Measurements from ENCODE around the gene KBTBD12. TPM values are rescaled to one million over a fixed set of nuclear protein-coding genes. Genes with fewer than 3 reads are reported as not detected.

The KBTBD12 gene
- polyA plus RNA-seq, 1 of the 3 experiments (the other 2 are of a cell fraction), result not detected

GRCh38 chr3:127987309-127987995 is 72.4 kb downstream of the KBTBD12 start (continued):
- TF ChIP-seq GATA2 (CRISPR knock-in tag; IDR thresholded peaks at IDR 0.05) (peak; percentile 52), JUND (IDR thresholded peaks at IDR 0.05) (no peak), IRF3 (IDR thresholded peaks at IDR 0.05; ENCODE audit: low read depth, low read length) (no peak), RCOR1 (IDR thresholded peaks at IDR 0.05; ENCODE audit: low read length) (no peak), TEAD4 (IDR thresholded peaks at IDR 0.05; ENCODE audit: borderline replicate concordance, insufficient read depth) (no peak), NRF1 (IDR thresholded peaks at IDR 0.05; ENCODE audit: low read depth, low read length) (no peak), ZBTB33 (IDR thresholded peaks at IDR 0.05; ENCODE audit: borderline replicate concordance, low read depth) (no peak)

GRCh38 chr3:127988770-127989557 is 73.9 kb downstream of the KBTBD12 start:
- H3K9me3 ChIP-seq, result no peaks in the 10 kb centered on the region
- H3K9me2 ChIP-seq, result no peaks in the 10 kb centered on the region
- ChIA-PET POLR2A (no interaction called here), CTCF (interaction anchor here (1.5 kb wide), 1 partner anchor 18 kb away, joined by 4 read pairs; no protein-coding TSS in a partner anchor)
- H4K20me1 ChIP-seq (ENCODE audit: insufficient read depth), result no peaks in the 10 kb centered on the region
- no peaks in the 10 kb centered on the region for H3F3A ChIP-seq (replicated peaks; ENCODE audit: insufficient read depth)
- TF ChIP-seq TEAD4 (IDR thresholded peaks at IDR 0.05; ENCODE audit: borderline replicate concordance, insufficient read depth) (no peak), EP300 (IDR thresholded peaks at IDR 0.05; ENCODE audit: borderline replicate concordance in 1 of 2, low read depth in 1 of 2, low read length in 1 of 2) (no peak), CHD2 (IDR thresholded peaks at IDR 0.05; ENCODE audit: low read length, partially characterized antibody) (no peak), REST (IDR thresholded peaks at IDR 0.05; ENCODE audit: low read depth, low read length) (no peak), USF2 (IDR thresholded peaks at IDR 0.05; ENCODE audit: borderline replicate concordance, low read depth, low read length) (no peak), FOXM1 (IDR thresholded peaks at IDR 0.05; ENCODE audit: low read depth) (no peak)
- H3K27me3 ChIP-seq (ENCODE audit: insufficient read depth), result no peaks in the 10 kb centered on the region
- peaks cover 0 to 11% of the 10 kb centered on the region in 2 experiments; a peak in 1 of 4 replicates for H3K4me1 ChIP-seq (ENCODE audit: control insufficient read depth in 1 of 2, insufficient read depth in 2 of 2, low read depth in 1 of 2, low read length in 1 of 2)
- WGBS (ENCODE audit: low lambda C conversion rate), result 56% methylated on average over 8 of the region's 11 CpGs
- H3K79me2 ChIP-seq (ENCODE audit: insufficient read depth), result no peaks in the 10 kb centered on the region
- no peak overlapping the region for H3K9ac ChIP-seq
- no peak for DNase-seq
- H2AFZ ChIP-seq (ENCODE audit: low read depth), result no peak overlapping the region
- H3K4me2 ChIP-seq, result no peak overlapping the region
- no peak overlapping the region for H3K4me3 ChIP-seq (ENCODE audit: low read depth in 2 of 2, low read length in 1 of 2)
- H3K27ac ChIP-seq (ENCODE audit: low read depth in 2 of 2, low read length in 1 of 2), result no peak overlapping the region
- no peaks in the 10 kb centered on the region for H3K36me3 ChIP-seq (replicated peaks in 1 of 2; ENCODE audit: control insufficient read depth in 1 of 2, insufficient read depth in 2 of 2, low read length in 1 of 2)
